HG03025 (cell line): ENCODE data around the gene RALGDS.
"Not testable (repeated sequence)": the region's sequence is repeated elsewhere in the genome, so short reads cannot be mapped to it uniquely, and the experiment has no call there.

Source experiments
- ATAC-seq: cut with Tn5 transposase; IDR thresholded peaks from one replicate; pipeline ENCODE4 v1.9.1; 2021; ENCODE audit warnings: mild to moderate bottlenecking, moderate library complexity; ENCODE audit not compliant: unreplicated experiment, low FRiP score

The RALGDS gene

DNA sequence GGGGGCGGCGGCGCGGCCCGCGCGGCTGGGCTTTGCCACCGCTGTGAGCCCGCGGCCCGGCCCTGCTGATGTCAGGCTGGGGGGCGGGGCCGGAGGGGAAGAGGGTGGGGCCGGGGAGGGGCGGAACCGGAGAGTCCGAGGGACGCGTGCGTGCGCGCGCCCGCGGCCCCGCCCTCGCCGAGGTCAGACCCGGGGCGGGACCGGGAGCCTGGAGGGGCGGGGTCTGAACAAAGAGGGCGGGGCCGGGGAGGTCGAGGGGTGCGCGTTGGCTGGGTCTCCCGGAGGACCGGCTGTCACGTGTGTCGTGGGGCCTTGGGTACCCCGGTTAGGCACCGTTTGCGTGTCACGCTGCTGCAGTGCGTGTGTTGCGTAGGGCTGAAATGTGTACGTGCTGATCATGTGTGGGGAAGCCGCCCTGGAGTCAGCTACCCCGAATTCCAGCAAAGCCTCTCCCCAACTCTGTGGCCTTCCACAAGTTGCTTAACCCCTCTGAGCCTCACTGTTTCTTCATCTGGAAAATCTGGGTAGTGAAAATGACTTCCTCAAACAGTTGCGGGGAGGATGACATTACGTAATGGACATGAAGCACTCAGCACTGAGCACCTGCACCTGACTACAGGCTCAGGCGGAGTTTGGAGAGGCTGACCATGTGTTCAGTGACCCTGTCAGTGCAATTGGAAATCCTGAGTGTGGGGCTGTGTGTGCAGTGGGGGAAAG is at the start of gene RALGDS:
Gene RALGDS, minus strand, starts transcription at position 43 of the 717 bp plus-strand sequence. CDS start 86 bp downstream, outside the sequence.
- ATAC-seq: peak; percentile 57

DNA sequence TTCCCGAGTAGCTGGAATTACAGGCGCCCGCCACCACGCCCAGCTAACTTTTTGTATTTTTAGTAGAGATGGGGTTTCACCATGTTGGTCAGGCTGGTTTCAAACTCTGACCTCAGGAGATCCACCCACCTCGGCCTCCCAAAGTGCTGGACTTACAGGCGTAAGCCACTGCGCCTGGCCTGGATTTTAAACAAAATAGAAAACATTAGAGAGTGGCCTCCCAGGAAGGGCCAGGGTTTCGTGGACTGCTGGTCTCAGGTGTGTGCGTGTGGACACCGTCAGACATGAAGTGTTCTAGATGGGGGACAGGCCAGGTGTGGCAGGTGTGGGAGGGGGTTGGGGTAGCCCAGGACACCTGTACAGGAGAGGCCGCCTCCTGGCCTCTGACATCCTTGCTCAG is 49.7 kb upstream of the RALGDS start:
- ATAC-seq: no peak

DNA sequence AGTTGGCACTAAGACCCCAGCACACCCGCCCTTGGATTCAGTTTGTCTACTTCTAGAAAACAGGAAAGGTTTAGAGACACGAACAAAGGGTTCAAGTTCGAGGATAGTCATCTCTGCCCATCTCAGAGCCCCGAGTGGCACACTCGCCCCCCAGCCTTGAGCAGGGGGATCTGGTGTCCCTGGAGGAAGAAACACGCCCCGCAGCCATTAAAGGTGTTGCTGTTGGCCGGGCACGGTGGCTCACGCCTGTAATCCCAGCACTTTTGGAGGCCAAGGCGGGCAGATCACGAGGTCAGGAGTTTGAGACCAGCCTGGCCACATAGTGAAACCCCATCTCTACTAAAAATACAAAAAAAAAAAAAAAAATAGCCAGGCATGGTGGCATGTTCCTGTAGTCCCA is 48.6 kb upstream of the RALGDS start:
- ATAC-seq: not testable (repeated sequence)

DNA sequence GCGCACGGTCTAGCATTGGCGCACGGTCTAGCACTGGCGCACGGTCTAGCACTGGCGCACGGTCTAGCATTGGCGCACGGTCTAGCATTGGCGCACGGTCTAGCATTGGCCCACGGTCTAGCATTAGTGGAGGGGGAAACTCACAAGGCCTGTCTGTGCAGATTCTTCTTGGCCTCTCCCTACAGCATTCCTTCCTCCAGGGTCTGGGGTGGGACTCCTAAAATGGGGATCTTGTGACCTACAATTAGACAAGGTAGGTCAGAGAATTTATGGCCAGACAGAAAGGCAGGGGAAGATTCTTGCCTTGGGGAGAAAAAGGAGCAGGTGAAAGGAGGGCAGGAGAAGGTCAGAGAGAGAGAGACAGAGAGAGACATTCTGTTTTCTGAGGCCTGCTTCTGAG is 48.1 kb upstream of the RALGDS start:
- no peak for ATAC-seq

DNA sequence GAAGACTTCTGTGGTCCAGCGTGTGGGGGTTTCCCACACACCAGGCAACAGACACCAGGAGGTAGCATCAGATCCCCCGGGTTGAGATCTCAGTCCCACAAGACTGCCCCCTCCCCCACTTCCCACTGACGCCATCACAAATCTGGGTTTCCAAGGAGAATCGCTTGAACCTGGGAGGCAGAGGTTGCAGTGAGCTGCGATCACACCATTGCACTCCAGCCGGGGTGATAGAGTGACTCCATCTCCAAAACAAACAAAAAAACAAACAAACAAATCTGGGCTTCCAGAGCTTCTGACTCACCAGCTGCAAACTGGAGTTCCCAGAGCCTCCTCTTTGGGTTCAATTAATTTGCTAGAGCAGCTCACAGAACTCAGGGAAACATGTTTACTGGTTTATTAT is 47.4 kb upstream of the RALGDS start:
- ATAC-seq: no peak

DNA sequence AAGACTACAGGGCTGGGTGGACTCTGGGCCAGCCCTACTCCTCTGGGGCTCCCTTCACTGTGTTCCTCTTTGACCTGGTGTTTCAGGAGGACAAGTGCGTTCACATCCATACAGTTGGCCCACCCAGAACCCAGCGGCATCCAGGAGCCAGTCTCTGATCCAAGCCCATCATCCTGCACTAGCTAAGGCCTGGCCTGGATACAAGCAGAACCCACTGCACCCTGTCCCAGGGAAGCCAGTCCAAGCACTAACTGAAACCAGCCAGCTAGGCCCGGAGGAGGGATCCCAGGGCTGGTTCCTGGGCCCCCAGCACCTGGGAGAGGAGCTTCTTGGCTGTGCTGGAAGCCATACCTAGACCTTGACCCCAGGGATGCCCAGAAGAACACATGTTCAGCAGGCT is 46.7 kb upstream of the RALGDS start:
- no peak for ATAC-seq

DNA sequence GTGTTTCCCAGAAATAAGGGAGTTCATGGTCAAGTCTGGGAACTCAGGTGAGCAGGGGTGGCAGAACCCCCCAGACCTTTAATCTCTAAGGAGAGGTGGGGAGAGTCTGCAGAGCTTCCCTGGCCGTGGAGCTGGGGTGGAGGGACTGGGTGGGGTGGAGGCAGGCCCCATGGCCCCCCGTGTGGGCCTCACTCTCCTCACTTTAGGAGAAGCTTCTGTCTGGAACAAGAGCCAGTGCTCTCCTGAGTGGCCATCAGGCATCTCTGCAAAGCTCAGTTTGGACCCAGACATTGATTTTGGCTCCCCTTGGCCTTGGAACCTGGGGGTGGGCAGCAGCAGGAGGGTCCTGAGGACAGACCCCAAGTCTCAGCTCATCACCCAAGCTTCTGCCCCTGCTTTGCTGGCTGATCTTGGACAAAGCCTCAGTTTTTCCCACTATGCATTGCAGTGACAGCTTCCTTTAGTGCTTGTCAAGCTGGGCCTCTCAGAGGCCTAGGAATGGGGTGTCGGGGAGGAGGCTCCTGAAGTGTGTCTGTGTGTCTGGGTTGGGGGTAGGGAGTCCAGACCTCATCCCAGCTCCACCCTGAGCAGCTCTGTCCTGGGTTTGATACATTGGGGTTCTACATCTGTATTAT is 46.2 kb upstream of the RALGDS start:
- no peak for ATAC-seq

DNA sequence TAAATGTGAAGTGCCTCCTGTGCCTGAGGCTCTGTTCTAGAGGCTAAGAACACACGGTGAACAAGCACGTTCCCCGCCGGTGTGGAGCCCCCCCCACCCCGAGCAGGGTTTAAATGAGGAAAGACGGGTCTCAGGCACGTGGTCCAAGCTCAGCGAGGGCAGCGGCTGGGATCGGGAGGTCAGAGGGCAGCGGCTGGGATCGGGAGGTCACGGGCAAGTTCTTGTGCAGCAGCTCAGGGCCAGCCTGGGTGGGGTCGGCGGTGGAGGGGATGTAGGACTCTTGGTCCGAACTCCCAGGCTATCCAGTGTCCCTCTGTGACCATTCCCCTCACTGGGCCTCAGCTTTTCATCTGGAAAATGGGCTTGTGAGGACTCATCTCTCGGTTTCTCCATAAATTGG is 45.4 kb upstream of the RALGDS start:
- ATAC-seq: no peak

DNA sequence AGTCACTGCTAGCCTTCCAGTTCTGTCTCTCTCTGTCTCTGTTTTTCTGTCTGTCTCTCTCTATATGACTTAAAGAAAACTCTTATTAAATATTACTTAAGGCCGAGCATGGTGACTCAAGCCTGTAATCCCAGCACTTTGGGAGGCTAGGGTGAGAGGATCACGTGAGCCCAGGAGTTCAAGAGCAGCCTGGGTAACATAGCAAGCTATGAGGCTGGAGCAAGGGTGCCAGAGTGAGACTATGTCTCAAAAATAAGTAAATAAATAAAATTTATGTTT is 44.4 kb upstream of the RALGDS start:
- no peak for ATAC-seq

DNA sequence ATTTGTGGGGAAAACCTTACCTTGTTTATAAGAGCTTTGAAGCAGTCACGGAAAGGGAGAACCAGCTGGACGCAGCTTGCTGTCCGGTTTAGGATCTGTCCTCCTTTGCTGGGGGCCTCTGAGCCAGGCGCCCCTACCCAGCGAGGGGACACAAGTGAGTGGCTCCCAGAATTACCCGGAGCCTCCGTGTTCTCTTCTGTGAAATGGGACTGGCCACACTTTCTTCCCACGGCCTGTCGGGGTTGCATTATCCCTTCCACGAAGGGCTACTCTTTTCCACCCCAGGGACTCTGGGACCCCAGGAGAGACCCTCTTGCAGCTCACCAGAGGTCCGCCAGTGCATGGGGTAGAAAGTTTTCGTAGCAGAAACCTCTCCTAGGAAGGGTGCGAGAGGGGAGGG is 43.2 kb upstream of the RALGDS start:
- no peak for ATAC-seq

DNA sequence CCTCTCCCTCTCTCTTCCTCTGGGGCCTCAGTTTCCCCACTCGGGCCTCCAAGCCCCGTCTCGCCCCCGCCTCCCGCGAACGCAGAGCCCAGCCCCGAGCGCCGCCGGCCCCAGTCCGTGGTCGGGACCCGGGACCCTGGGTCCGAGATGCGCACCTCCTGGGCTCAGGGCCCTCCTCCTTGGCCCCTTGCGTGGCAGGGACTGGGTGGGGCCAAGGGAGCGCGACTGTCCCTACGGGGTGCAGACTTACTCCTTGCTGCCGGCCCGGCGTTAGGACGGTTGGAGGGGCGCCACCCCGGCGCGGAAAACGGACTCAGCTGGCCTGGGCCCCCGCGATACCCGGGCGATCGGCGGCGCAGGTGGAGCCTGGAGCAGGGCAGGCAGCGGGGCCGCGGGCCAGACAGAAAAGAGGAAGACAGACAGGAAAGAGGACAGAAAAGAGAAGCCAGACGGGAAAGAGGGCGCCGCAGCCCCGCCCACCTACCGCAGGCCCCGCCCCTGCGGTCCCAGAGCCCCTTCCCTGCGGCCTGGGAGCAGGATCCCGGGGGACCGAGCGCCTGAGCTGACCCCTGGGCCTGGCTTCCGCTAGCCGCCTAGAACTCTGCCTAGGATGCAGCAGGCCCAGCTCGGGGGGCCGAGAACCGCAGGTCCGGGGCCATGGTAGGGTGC is 42.6 kb upstream of the RALGDS start, which contains the start of gene GBGT1:
Gene GBGT1, minus strand, starts transcription at position 411 of the 669 bp plus-strand sequence. CDS start 1,502 bp downstream, outside the sequence.
- no peak for ATAC-seq

DNA sequence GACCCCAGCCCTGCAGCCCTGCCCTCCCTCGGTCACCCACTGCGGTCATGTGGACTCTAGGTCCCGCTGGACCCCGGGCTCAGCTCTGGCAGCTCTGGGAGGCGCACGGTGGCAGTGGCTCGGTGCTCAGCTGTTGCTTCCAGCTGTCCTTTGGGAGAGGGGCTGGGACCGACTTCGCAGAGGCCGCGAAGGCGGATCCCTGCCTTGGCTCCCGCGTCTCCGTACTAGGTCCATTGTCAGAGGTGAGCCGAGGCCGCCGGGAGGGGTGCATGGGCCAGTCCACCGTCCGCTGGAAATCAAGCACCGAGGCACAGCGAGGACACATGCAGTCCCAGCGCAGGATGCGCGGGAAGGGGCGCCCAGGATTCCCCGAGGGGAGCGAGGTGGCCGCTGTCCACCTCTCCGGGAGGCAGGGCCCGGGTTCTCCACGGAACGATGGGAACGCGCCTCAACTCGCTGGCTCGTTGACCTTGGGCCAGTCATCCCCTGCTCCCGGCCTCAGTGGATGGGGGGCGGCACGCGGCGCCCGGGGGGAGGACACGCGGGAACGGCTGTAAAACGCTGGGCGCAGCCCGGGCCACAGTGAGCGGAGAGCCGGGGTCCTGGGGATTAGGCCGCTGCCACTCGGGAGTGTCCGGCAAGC is 41.9 kb upstream of the RALGDS start:
- no peak for ATAC-seq

DNA sequence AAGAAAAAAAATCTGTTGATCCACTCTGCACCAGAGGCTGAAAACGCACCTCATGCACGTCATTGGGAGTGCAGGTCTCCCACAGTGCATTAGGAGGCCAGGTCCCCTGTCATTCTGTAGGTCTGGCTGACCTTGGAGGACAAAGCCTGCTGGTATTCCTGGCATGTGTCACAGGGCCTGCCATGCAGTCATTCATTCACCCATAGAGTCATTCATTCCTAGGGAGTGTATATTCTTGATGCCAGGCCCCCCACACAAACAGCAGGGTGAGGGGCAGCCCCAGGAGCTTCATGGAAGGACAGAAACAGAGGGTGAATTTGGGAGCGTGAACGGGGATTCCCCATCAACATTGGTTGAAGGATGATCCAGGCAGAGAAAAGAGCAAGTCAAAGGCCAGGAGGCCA is 40.5 kb upstream of the RALGDS start:
- no peak for ATAC-seq

DNA sequence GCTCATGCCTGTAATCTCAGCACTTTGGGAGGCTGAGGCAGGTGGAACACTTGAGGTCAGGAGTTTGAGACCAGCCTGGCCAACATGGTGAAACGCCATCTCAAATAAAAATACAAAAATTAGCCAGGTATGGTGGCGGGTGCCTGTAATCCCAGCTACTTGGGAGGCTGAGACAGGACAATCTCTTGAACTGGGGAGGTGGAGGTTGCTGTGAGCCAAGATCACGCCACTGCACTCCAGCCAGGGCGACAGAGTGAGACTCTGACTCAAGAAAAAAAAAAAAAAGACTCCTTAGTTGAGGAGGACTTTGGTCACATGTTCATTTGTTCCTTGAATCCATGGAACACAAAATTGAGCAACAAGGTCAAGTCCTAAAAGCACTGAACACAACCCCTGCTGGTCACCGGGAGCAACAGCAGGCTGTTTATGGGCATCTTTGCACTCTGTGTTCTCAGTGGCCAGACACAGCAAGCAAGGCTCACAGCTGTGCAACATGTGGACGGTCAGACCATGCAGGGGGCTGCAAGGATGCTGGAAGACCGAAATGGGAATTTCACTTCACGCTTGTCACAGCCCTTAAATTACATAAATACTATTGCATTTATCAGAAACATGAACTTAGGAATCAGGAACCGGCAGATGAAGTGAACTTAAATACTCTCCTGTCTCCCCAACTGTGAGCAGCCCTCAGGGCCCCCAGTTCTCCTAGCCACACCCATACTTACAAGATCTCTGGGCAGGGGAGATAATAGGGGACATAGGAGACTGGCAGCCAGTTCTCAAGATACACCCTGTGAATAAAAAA is 39.9 kb upstream of the RALGDS start:
- no peak for ATAC-seq

DNA sequence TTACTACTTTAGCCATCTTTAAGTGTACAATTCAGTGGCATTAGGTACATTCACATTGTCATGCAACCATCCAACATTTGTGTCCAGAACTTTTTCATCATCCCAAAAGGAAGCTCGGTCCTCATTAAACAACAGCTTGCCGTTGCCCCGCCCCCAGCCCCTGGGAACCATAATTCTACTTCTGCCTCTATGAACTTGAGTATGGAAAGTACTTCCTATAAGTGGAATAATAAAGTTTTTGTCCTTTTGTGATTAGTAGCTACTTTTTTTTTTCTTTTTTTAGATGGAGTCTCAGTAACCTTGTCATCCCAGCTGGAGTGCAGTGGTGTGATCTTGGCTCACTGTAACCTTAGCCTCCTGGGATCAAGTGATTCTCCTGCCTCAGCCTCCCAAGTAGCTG is 37.7 kb upstream of the RALGDS start:
- ATAC-seq: no peak

DNA sequence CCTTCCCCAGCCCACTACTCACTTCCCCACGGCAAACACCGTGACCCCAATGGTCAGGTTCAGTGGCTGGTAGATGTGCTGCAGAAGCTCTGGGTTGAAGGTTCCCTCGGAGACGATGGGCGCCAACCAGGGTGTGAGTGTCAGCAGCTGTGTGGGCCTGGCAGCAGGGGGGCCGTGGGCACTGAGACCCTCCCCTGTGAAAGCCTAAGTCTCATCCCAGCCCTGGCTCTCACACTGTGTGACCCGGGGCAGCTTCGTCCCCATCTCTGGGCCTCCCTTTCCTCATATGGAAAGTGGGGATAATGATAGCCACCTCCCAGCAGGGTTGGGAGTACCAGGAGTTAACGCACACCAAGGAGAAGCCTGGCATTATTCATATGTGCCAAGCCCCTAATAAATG is 34.1 kb upstream of the RALGDS start:
- no peak for ATAC-seq

DNA sequence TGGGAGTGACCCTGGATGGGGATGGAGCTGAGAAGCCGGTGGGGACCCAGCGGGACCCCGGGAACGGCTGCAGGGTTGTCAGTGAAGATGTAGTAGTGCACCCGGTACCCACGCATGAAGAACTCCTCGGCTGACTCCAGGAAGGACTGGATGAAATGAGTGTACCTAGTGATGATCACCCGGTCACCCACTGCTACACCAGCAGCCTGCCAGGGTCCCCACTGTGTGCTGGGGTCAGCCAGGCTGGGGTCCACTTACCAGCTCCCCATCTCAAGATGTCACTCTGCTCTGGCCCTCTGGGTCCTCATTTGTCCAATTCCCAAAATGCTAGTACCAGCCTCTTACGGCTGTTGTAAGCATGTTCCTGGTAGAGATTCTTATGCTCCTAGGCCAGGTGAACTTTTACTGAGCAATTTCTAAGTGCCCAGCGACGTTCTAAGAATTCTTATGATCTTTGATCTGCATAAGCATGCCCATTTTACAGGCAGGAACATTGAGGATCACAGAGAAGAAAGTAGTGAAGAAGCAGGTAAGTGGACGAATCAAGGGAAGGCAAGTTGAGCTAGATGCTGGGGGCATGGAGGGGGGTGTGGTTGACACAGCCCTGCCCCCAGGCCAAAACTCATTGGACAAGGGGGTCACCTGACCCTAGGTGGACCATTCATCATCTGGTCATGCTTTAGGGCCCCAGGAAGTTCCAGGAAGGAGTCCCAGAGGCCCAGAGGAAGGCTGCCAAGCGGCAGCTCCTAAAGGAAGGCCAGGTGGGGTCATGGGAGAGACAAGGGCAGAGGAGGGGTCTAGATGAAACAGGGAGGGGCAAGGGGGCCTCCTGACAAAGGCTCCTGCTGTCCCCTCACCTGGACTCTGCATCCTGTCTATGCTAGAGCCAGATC is 33.3 kb upstream of the RALGDS start:
- no peak for ATAC-seq

DNA sequence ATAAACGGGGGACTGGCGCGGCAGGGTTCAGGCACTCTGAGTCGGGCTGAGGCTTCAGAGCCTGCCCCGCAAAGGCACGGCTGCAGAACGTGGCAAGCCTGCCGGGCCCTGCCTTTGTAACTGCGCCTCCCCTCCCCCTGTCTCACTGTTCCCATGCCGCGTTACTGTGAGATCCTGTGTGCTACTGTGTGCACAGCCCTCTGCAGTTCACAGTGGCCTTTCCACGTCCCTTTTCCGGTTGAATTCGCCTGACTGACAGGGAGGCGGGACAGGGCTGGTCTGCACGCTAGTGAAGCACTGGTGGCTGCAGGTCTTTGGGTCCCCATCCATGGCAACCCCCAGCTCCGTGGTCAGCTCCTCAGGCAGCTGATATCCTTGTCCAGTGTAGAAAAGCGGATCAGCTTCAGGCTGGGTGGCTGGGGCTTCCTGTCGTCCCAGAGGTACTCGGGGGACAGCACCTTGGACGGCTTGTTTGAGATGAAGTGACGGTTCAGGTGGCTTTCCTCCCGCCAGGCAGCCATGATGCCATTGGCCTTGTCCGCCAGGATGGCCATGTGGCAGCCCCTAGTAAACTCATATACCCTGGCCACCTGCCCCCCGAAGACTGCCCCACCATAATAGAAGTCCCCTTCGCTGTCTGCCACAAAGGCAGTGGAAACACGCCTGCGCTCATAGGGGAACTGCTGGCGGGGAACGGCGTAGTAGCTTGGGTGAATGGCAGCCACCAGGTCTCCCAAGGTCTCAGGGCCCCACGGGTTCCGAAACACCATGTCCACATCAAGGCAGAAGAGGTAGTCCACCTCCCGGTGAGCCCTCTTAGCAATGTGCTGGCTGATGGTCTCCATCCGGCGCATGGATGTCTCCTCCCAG is 32.4 kb upstream of the RALGDS start:
- ATAC-seq: no peak
